NAMALWA (cell line): ENCODE data around the gene USP24.

ENCODE experiments used
- DNase-seq: peaks from one replicate; pipeline ENCODE4 v3.0.0-alpha.2; 2015; ENCODE audit warnings: low spot score

USP24 gene

DNA sequence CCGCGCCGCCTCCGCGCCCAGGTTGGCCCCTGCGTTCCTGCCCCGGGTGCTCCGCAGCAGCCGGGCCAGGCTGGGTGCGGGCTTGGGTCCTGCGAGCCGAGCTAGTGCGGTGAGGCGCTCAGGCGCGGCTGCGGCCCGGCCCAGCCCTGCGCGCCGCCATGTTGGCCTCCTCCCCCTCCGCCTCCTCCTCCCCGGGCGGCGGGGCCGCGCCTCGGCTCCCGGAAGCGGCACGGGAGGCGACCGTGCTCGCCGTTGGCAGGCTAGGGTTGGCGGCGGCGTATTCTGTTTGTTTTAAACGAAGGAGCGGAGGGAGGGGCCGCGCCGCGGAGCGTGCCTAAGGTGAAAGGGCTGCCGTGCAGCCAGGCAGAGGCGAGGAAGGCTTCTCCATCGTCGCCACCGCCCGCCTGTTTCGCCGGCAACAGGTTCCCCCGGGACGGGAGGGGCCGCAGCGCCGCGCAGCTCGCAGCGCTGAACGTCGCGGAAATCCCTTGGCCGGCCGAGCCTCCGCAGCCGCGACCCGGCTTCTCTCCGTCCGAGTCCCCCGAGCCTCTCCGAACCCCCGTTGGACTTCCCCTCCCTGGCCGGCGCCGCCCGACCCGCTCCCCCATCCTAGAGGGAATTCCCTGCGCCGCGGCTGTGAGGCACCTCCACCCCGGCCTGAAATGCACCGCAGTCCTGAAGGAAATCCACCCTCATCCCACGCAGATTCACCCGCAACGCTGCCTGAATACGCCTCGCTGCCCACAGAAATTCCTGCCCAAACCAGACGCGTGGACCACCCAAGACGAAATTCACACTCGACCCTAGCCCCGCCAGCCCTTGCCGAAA lies at the start of gene USP24:
Gene USP24, minus strand, starts transcription at position 171 of the 828 bp plus-strand sequence. CDS start 251 bp downstream, outside the sequence.
- DNase-seq: peak; percentile 83

DNA sequence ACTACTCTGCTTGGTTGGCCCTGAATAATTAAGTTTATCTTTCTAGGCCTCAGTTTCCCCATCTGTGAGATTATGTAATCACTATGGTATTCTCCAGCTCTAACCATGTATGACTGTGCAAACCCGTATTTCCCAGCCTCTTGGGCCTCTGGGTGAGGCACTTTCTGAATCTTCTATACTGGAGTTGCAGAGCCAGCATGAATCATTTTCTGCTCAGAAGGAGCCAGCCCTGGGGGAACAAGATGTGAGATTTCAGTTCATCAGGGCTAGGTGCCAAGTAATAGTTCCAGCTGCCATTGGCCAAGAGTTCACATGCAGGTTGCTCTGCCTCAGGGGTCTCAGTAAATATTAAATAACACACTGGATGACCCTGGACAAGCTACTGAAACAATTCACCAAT lies 47.7 kb upstream of the USP24 start:
- no peak for DNase-seq

- DNase-seq: peak; percentile 66
These were observed 44.9 kb upstream of the USP24 start for GRCh38 chr1:55259911-55260609.

DNA sequence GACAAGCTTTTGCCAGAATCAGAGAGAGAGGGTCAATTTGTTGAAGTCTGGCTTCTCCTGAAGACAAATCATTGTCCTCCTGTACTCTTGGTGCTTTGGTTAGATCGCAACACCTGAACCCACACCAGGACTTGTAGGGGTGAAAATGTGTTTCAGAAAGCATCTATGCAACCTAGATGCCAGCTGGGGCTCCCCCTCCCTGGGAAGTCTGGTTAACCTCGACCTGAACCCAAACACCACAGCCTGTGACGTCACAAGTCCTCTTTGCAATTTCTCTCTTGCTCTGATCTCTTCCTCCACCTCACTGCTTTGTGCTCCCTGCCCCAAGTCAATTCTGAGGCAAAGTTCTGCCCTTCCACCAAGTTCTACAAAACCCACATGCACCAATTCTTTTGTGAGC lies 42.8 kb upstream of the USP24 start:
- peak; percentile 52 for DNase-seq

GRCh38 chr1:55255901-55256300 lies 40.7 kb upstream of the USP24 start:
- DNase-seq: no peak

- DNase-seq: no peak
These were observed 37.9 kb upstream of the USP24 start for GRCh38 chr1:55252942-55253589.

GRCh38 chr1:55250399-55251075 lies 35.4 kb upstream of the USP24 start:
- no peak for DNase-seq

- DNase-seq: no peak
These were observed 34.7 kb upstream of the USP24 start for GRCh38 chr1:55249646-55250398.

GRCh38 chr1:55246896-55247295 lies 31.7 kb upstream of the USP24 start:
- DNase-seq: no peak

DNA sequence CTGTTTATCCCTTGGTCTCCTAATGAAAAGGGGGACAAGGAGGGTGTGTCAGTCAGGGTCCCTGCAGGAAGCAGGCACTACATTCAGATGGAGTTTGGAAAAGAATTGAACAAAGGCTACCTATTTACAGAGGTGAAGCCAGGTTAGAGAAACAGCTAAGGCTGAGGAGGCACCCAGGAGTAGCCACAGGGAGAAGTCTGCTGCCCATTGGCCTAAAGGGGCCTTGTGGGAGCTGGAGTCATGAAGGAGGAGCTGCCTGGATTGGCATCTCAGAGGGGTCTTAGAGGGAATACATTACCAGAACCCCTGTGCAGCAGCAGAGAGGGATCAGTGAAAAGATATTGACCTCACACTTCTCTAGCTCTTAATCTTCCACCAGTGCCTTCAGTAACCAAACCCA lies 31.2 kb upstream of the USP24 start:
- DNase-seq: no peak

GRCh38 chr1:55245781-55246180 lies 30.6 kb upstream of the USP24 start:
- DNase-seq: no peak

DNA sequence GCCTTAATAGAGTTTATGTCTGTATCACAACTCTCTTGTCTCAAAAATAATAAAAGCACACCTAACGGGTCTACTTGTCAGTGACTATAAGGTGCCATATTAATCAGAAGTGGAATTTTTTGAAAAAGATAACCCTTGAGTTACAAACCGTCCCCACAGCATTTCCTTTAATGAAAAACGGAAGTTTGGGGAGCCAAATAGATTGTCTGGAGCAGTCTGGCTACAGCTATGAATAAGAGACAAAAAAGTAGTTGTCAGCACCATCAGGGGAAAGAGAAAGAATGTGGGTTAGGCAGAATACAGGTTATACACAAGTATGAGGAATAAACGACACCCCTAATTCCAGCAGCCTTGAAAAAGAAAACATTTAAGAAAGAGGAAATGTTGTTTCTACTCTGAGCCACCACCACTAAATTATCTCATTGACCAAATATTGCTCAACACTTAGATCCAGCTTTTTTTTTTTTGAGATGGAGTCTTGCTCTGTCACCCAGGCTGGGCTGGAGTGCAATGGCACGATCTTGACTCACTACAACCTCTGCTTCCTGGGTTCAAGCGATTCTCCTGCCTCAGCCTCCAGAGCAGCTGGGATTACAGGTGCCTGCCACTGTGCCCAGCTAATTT lies 29.4 kb upstream of the USP24 start:
- no peak for DNase-seq

- no peak for DNase-seq
These were observed 28.5 kb upstream of the USP24 start for GRCh38 chr1:55243655-55244054.

DNA sequence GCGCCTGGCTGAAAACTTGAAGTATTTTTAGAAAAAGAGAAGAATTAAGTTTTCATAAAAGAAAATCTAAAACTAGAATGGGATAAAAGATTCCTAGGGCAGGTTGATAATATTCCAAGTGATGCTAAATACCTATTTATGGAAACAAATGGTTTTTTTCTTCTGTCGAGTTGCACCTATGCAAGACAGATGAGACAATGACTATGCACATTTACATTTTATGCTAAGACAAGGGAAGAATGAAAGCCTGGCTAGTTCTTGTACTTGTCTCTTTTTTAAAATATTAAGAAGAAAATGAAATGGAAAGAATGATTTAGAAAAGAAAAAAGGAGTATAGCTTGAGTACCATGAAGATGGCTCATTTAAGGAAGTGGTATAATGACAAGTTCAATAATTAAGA lies 24.4 kb upstream of the USP24 start:
- DNase-seq: no peak

- DNase-seq: no peak
These were observed 20.6 kb upstream of the USP24 start for GRCh38 chr1:55235722-55236121.

- no peak for DNase-seq
These were observed 18.9 kb upstream of the USP24 start for GRCh38 chr1:55234016-55234415.

DNA sequence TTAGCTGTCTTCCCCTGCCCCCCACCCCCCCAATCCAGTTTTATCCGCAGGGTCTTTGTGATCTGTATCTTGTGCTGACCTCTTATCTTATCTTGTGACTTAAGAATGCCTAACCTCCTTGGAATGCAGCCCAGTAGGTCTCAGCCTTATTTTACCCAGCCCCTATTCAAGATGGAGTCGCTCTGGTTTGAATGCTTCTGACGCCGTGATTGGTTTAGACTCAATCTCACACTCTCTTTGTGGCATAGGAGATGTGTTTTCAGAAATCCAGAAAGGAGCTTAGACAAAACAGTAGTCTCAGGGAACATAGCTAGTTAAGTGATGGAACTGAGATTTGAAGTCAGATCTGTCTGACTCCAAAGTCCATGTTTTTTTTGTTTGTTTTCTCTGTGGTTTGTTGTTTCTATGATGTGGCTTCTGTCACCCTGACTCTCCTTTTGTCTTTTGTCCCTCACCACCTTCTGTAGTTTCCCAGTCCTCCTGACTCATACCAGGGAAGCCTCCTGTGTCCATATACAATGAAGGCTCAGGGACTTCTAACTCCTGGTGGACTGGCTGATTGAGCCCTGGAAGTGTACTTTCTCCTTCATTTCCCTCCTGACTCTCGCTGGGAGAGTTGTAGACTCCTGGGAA lies 18.1 kb upstream of the USP24 start:
- DNase-seq: no peak

DNA sequence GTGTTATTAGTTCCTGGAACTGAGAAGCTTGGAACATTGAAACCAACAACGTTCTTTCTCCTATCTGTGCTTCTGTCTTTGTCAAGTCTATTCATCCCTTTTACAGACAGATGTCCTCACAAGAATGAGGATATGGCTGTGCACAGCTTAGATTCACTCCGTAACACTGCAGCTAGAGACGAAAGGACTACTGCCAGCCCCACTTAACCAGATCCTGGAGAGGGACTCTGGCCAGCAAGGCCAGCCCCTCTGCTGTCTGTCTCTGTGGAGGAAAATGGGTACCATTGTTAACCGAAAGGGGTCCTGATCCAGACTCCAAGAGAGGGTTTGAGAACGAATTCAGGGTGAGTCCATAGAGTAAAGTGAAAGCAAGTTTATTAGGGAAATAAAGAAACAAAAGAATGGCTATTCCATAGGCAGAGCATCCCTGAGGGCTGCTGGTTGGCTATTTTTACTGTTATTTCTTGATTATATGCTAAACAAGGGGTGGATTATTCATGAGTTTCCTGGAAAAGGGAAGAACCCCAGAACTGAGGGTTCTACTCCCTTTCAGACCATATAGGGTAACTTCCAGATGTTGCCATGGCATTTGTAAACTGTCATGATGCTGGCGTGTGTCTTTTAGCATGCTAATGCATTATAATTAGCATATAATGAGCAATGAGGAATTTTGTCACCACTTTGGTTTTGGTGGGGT lies 17.4 kb upstream of the USP24 start:
- DNase-seq: no peak

DNA sequence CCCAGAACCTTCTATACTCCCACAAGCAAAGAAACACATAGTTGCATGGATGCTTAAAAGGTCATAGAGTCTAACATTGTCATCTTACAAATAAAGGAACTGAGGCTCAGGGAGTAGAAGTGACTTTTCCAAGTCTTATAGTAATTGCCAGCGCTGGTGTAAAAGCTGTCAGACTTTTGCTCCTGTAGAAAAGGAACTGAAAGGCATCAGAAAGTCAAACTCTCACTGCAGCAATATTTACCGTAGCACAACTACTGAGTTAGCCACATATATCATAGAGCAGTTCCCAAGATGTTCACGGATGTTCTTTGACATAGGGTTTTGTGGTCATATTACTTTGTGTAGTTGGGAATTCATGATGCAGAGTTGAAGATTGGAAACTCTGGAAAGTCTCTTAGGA lies 16.6 kb upstream of the USP24 start:
- DNase-seq: no peak

DNA sequence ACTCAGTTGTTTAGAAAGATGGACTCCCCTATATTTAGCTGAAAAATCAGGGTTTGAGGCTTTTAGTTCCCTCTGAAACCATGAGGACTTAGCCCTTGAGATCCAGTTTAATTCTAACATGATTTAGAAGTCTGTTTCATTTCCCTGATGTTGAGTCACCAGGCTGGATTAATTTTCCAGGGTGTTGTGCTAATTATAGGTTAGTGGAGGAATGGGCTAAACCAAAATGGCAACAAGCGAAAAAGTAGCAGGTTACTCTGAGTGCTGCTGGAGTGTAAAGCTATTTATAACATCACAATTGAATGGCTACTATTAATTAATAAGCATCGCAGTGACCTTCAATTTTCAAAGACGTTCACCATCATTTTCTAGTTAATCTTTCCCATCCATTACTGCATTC lies 15.5 kb upstream of the USP24 start:
- DNase-seq: no peak
